Vagina (tissue), 2 donors: ENCODE results near the gene ETV4.

Experiments used
- CTCF ChIP-seq, 3 experiments: fragments of 450-650 bp in 2 of 3; fragments of 200-600 bp in 1 of 3; sonication (generic) in 1 of 3; IDR thresholded peaks; one replicate each; pipeline ENCODE4 v1.5.1; 2017 to 2019; ENCODE audit warnings: antibody characterized with exemption in 3 of 3, mild to moderate bottlenecking in 2 of 3, moderate library complexity in 2 of 3
- POLR2A ChIP-seq, 2 donors: fragments of 450-650 bp; IDR thresholded peaks; one replicate each; pipeline ENCODE4 v1.6.1; 2017; ENCODE audit warnings: antibody characterized with exemption in 2 of 2, mild to moderate bottlenecking in 2 of 2, moderate library complexity in 2 of 2
- POLR2AphosphoS5 ChIP-seq, 2 donors: sonication (generic); formaldehyde crosslinking; IDR thresholded peaks; one replicate each; pipeline ENCODE4 v1.9.0; 2017; ENCODE audit warnings: antibody characterized with exemption in 2 of 2, mild to moderate bottlenecking in 2 of 2, low read depth in 1 of 2; ENCODE audit not compliant: insufficient read depth in 1 of 2

GRCh38 chr17:43532581-43532980, 13.6 kb downstream of the ETV4 start:
- TF ChIP-seq CTCF (IDR thresholded peaks at IDR 0.05) (no peak), POLR2A (IDR thresholded peaks at IDR 0.05) (no peak), POLR2AphosphoS5 (IDR thresholded peaks at IDR 0.05; ENCODE audit: insufficient read depth in 1 of 2, low read depth in 1 of 2) (no peak)
